Upper lobe of left lung (tissue), 4 donors: ENCODE data around the gene IDS.

ENCODE experiments used
- CTCF ChIP-seq, 6 experiments: fragments of 450-650 bp in 4 of 6; fragments of 200-600 bp in 2 of 6; sonication (generic) in 2 of 6; IDR thresholded peaks; one replicate each; pipeline ENCODE4 v1.5.1; 2016 to 2019; ENCODE audit warnings: antibody characterized with exemption in 6 of 6
- EP300 ChIP-seq, 4 donors: sonication (generic); formaldehyde crosslinking; IDR thresholded peaks; one replicate each; pipeline ENCODE4 v1.5.1; 2017; ENCODE audit warnings: antibody characterized with exemption in 4 of 4, control low read depth in 2 of 4
- POLR2A ChIP-seq, 4 donors: fragments of 450-650 bp; IDR thresholded peaks; one replicate each; pipeline ENCODE4 v1.5.1; 2016 to 2017; ENCODE audit warnings: antibody characterized with exemption in 4 of 4, mild to moderate bottlenecking in 2 of 4
- POLR2AphosphoS5 ChIP-seq, 2 donors: sonication (generic); formaldehyde crosslinking; IDR thresholded peaks; one replicate each; pipeline ENCODE4 v1.5.1; 2017; ENCODE audit warnings: antibody characterized with exemption in 2 of 2

GRCh38 chrX:149467920-149468319 lies 37.2 kb downstream of the IDS start:
- TF ChIP-seq CTCF (IDR thresholded peaks at IDR 0.05) = no peak
- no peak for TF ChIP-seq POLR2A (IDR thresholded peaks at IDR 0.05)
- no peak for TF ChIP-seq EP300 (IDR thresholded peaks at IDR 0.05)
- no peak for TF ChIP-seq POLR2AphosphoS5 (IDR thresholded peaks at IDR 0.05)
